GM12872 (cell line): ENCODE results near the gene DNM3.

ENCODE experiments used
- CTCF ChIP-seq: IDR thresholded peaks from 3 replicates; pipeline ENCODE4 v1.5.1; 2011; ENCODE audit warnings: low read depth, mild to moderate bottlenecking, low read length, moderate library complexity; ENCODE audit not compliant: insufficient read depth

The DNM3 gene

GRCh38 chr1:171953835-171954234 lies 112.5 kb downstream of the DNM3 start:
- TF ChIP-seq CTCF, result no peak

- no peak for TF ChIP-seq CTCF
Measured at GRCh38 chr1:171954361-171954760, 113.1 kb downstream of the DNM3 start.

GRCh38 chr1:171961861-171962260 lies 120.6 kb downstream of the DNM3 start:
- TF ChIP-seq CTCF, result no peak

- no peak for TF ChIP-seq CTCF
Measured at GRCh38 chr1:171963762-171964161, 122.5 kb downstream of the DNM3 start.

- TF ChIP-seq CTCF, result no peak
Measured at GRCh38 chr1:171965777-171966176, 124.5 kb downstream of the DNM3 start.

GRCh38 chr1:171966426-171967220 lies 125.3 kb downstream of the DNM3 start:
- no peak for TF ChIP-seq CTCF

- TF ChIP-seq CTCF, result no peak
Measured at GRCh38 chr1:171969226-171969625, 127.9 kb downstream of the DNM3 start.
